IgD-negative memory B cell (primary cell): ENCODE data around the gene OTUB1. TPM values are rescaled to one million over a fixed set of nuclear protein-coding genes. Genes with fewer than 3 reads are reported as not detected.

Experiments used
- polyA plus RNA-seq: library from polyadenylated mRNA; unstranded; fragments of 300-500 nt; fragmentation: Illumina TruSeq; gene quantifications from one replicate; pipeline ENCODE4 v1.2.3, GENCODE V29; 2021

OTUB1 gene
- polyA plus RNA-seq, 1 donor from 2014 or later, result 117 TPM

Other genes starting within 250 kb of the OTUB1 start
- 0.39 TPM for gene ZFTA, start 217.7 kb upstream of the OTUB1 start, polyA plus RNA-seq
- gene SPINDOC, start 173.0 kb upstream of the OTUB1 start, polyA plus RNA-seq, result 0.94 TPM
- 50.8 TPM for gene MARK2, start 147.3 kb upstream of the OTUB1 start, polyA plus RNA-seq
- gene RCOR2, start 69.3 kb upstream of the OTUB1 start, polyA plus RNA-seq, result not detected
- 13.9 TPM for gene NAA40, start 47.4 kb upstream of the OTUB1 start, polyA plus RNA-seq
- 298 TPM for gene COX8A, start 11.8 kb upstream of the OTUB1 start, polyA plus RNA-seq
- gene FLRT1, start 49.5 kb downstream of the OTUB1 start, polyA plus RNA-seq, result not detected
- gene MACROD1, start 179.7 kb downstream of the OTUB1 start, polyA plus RNA-seq, result 9.7 TPM
- 102 TPM for gene STIP1, start 199.7 kb downstream of the OTUB1 start, polyA plus RNA-seq
- gene FERMT3, start 220.3 kb downstream of the OTUB1 start, polyA plus RNA-seq, result 149 TPM
- gene TRPT1, start 239.7 kb downstream of the OTUB1 start, polyA plus RNA-seq, result 75.0 TPM
- gene NUDT22, start 239.8 kb downstream of the OTUB1 start, polyA plus RNA-seq, result 56.6 TPM
- 49.3 TPM for gene DNAJC4, start 244.1 kb downstream of the OTUB1 start, polyA plus RNA-seq
- 34.8 TPM for gene VEGFB, start 248.1 kb downstream of the OTUB1 start, polyA plus RNA-seq